B cell (primary cell): ENCODE results near the gene SPATA3. TPM values are rescaled to one million over a fixed set of nuclear protein-coding genes. Genes with fewer than 3 reads are reported as not detected.

ENCODE experiments used
- ATAC-seq: fragments of 200-7000 bp; cut with Tn5 transposase; one replicate; pipeline ENCODE4 v1.10.0; 2021; ENCODE audit warnings: low read depth, mild to moderate bottlenecking, moderate number of reproducible peaks, moderate library complexity
- CTCF ChIA-PET: fragments of 350-600 bp; sonication (Branson Sonifier 250); formaldehyde crosslinking; loops from one replicate; lab custom pipeline; 2021; ENCODE audit warnings: antibody characterized with exemption, inconsistent platforms; lab: Charles Lee
- POLR2A ChIA-PET: fragments of 350-600 bp; sonication (Branson Sonifier 250); formaldehyde crosslinking; loops from one replicate; lab custom pipeline; 2021; ENCODE audit warnings: antibody characterized with exemption; lab: Charles Lee
- DNase-seq: peaks from one replicate; pipeline ENCODE4 v3.0.0; 2013
- H2AFZ ChIP-seq: 2 replicates; pipeline ENCODE4 v1.6.1; 2012; ENCODE audit warnings: mild to moderate bottlenecking, low read depth, low read length; ENCODE audit not compliant: insufficient read depth, poor library complexity, severe bottlenecking
- H3K27ac ChIP-seq, 2 donors: 1 replicate in 1 of 2; 2 replicates in 1 of 2; pipeline ENCODE4 v1.5.1; 2012 to 2013; ENCODE audit warnings: low read length in 2 of 2, mild to moderate bottlenecking in 2 of 2, moderate library complexity in 1 of 2
- H3K27me3 ChIP-seq, 4 experiments: fragments of 200-600 bp in 1 of 4; sonication (generic) in 1 of 4; replicated peaks in 1 of 4; 1 replicate in 2 of 4; 2 replicates in 2 of 4; pipeline versions ENCODE4 v1.6.1 to v1.7.0; 2013 to 2016; ENCODE audit warnings: low read length in 3 of 4, mild to moderate bottlenecking in 2 of 4, mixed read lengths in 1 of 4, moderate library complexity in 1 of 4; ENCODE audit not compliant: insufficient read depth in 4 of 4, control insufficient read depth in 3 of 4; ENCODE audit errors: control extremely low read depth in 1 of 4
- H3K36me3 ChIP-seq, 2 experiments: replicated peaks in 1 of 2; 1 replicate in 1 of 2; 2 replicates in 1 of 2; pipeline versions ENCODE4 v1.6.1 to v1.7.1; 2013; ENCODE audit warnings: low read length in 1 of 2; ENCODE audit not compliant: insufficient read depth in 2 of 2, control insufficient read depth in 1 of 2; ENCODE audit errors: control extremely low read depth in 1 of 2, extremely low read depth in 1 of 2
- H3K4me1 ChIP-seq, 2 donors: fragments of 200-600 bp in 1 of 2; sonication (generic) in 1 of 2; 1 replicate in 1 of 2; 2 replicates in 1 of 2; pipeline versions ENCODE4 v1.5.1 to v1.6.1; 2013 to 2017; ENCODE audit warnings: low read length in 2 of 2; ENCODE audit not compliant: control insufficient read depth in 2 of 2, insufficient read depth in 2 of 2
- H3K4me2 ChIP-seq: replicated peaks from 2 replicates; pipeline ENCODE3; 2012; ENCODE audit warnings: mild to moderate bottlenecking, low read depth, low read length; ENCODE audit not compliant: poor library complexity, severe bottlenecking
- H3K4me3 ChIP-seq, 5 experiments: fragments of 200-600 bp in 1 of 5; sonication (generic) in 1 of 5; 1 replicate in 3 of 5; 2 replicates in 2 of 5; pipeline versions ENCODE4 v1.5.1 to v1.7.0; 2011 to 2016; ENCODE audit warnings: low read length in 4 of 5, mild to moderate bottlenecking in 4 of 5, low read depth in 2 of 5, control low read depth in 1 of 5, moderate library complexity in 1 of 5; ENCODE audit not compliant: insufficient read depth in 1 of 5; ENCODE audit errors: control extremely low read depth in 1 of 5, extremely low read depth in 1 of 5
- H3K79me2 ChIP-seq: fragments of 200-600 bp; sonication (generic); one replicate; pipeline ENCODE4 v1.6.0; 2016; ENCODE audit warnings: low read length; ENCODE audit not compliant: control insufficient read depth, insufficient read depth
- H3K9ac ChIP-seq: fragments of 200-600 bp; sonication (generic); 2 replicates; pipeline ENCODE4 v1.6.1; 2017; ENCODE audit warnings: mild to moderate bottlenecking, low read length, moderate library complexity
- H3K9me3 ChIP-seq, 3 donors: one replicate each; pipeline versions ENCODE4 v1.6.1 to v1.7.1; 2013; ENCODE audit warnings: low read length in 2 of 3; ENCODE audit not compliant: control insufficient read depth in 2 of 3, insufficient read depth in 1 of 3; ENCODE audit errors: control extremely low read depth in 1 of 3
- H4K20me1 ChIP-seq: 2 replicates; pipeline ENCODE4 v1.6.0; 2012; ENCODE audit warnings: mild to moderate bottlenecking, low read length; ENCODE audit not compliant: insufficient read depth, control insufficient read depth, poor library complexity, severe bottlenecking
- H3K27ac Mint-ChIP-seq: one replicate; pipeline ENCODE4 v1.8.0; 2021; ENCODE audit warnings: mixed read lengths
- H3K27me3 Mint-ChIP-seq: one replicate; pipeline ENCODE4 v1.8.0; 2021; ENCODE audit warnings: mixed read lengths
- H3K4me1 Mint-ChIP-seq: one replicate; pipeline ENCODE4 v1.8.0; 2021; ENCODE audit warnings: mixed read lengths
- H3K4me3 Mint-ChIP-seq: one replicate; pipeline ENCODE4 v1.8.0; 2021; ENCODE audit warnings: mixed read lengths
- H3K9me3 Mint-ChIP-seq: one replicate; pipeline ENCODE4 v1.8.0; 2022; ENCODE audit warnings: mixed read lengths; ENCODE audit not compliant: insufficient read depth
- CTCF ChIP-seq: fragments of 200-600 bp; IDR thresholded peaks from one replicate; pipeline ENCODE4 v1.8.0; 2022; ENCODE audit warnings: antibody characterized with exemption, mild to moderate bottlenecking
- EZH2 ChIP-seq: IDR thresholded peaks from 2 replicates; pipeline ENCODE4 v1.6.1; 2012; ENCODE audit warnings: borderline replicate concordance, low read depth, mild to moderate bottlenecking, moderate library complexity, low read length; ENCODE audit not compliant: insufficient read depth, poor library complexity, severe bottlenecking
- WGBS: methylation state at CpG from one replicate; pipeline ENCODE4 v1.1.5; 2013; ENCODE audit warnings: missing lambda C conversion rate; ENCODE audit not compliant: insufficient coverage; 5-methylcytosine and 5-hydroxymethylcytosine counted together
- intact Hi-C: fragments of 100-400 bp; cut with micrococcal nuclease; formaldehyde crosslinking; loops from one replicate; pipeline ENCODE4 v1.10.0; 2022
- polyA plus RNA-seq: library from polyadenylated mRNA; depleted of rRNA; stranded (reverse); fragments of >200 nt; gene quantifications from 2 replicates; pipeline ENCODE4 v1.2.3, GENCODE V29; 2012
- total RNA-seq, 2 donors: library from RNA; stranded (reverse); fragments of 120-200 nt in 1 of 2; gene quantifications; 1 replicate in 1 of 2; 2 replicates in 1 of 2; pipeline versions ENCODE4 v1.2.3 to v1.2.4, GENCODE V29; 2013 to 2022

SPATA3 gene
- total and polyA plus RNA-seq, 2 donors (not counting 1 experiment from before 2014, with no cell fraction given): not detected

GRCh38 chr2:231043796-231044195, 47.9 kb downstream of the SPATA3 start:
- Histone ChIP-seq H4K20me1 (no peaks in the 10 kb centered on the region), H3K9me3 (no peaks in the 10 kb centered on the region), H3K4me1 (no peaks in the 10 kb centered on the region), H3K4me2 (no peak overlapping the region), H2AFZ (no peak overlapping the region), H3K4me3 (no peak overlapping the region), H3K27ac (no peak overlapping the region), H3K27me3 (peaks cover 0 to 35% (median 6%) of the 10 kb centered on the region in 4 experiments), H3K79me2 (no peaks in the 10 kb centered on the region), H3K9ac (no peak overlapping the region), H3K36me3 (no peaks in the 10 kb centered on the region)
- H3K4me3 Mint-ChIP-seq: no peak overlapping the region
- no peaks in the 10 kb centered on the region for H3K9me3 Mint-ChIP-seq
- WGBS: no CpG with 5 or more reads among the region's 4 CpGs
- no peak for DNase-seq
- no peak overlapping the region for H3K27ac Mint-ChIP-seq
- no peak for ATAC-seq
- CTCF ChIA-PET: interaction anchor here (1.5 kb wide), 1 partner anchor 9 kb away, joined by 9 read pairs; no protein-coding TSS in a partner anchor
- TF ChIP-seq CTCF: no peak
- no peak for TF ChIP-seq EZH2
- POLR2A ChIA-PET: interaction anchor here (0.6 kb wide), 1 partner anchor 420 kb away, joined by 3 read pairs; the partner anchor contains the start of gene NCL
- intact Hi-C loops: no loop called here
- H3K27me3 Mint-ChIP-seq: peaks cover 42% of the 10 kb centered on the region
- H3K4me1 Mint-ChIP-seq: no peaks in the 10 kb centered on the region

- no peaks in the 10 kb centered on the region for H4K20me1 ChIP-seq
- Mint-ChIP-seq H3K4me3 (no peak overlapping the region), H3K4me1 (no peaks in the 10 kb centered on the region), H3K9me3 (no peaks in the 10 kb centered on the region), H3K27ac (no peak overlapping the region), H3K27me3 (peaks cover 23% of the 10 kb centered on the region)
- no peaks in the 10 kb centered on the region for H3K4me1 ChIP-seq
- CTCF ChIA-PET: interaction anchor here (0.9 kb wide), 1 partner anchor 11 kb away, joined by 3 read pairs; no protein-coding TSS in a partner anchor
- H3K4me3 ChIP-seq: no peak overlapping the region
- DNase-seq (no peak), ATAC-seq (no peak)
- intact Hi-C loops: no loop called here
- H3K36me3 ChIP-seq: no peaks in the 10 kb centered on the region
- no peak overlapping the region for H3K27ac ChIP-seq
- H3K9me3 ChIP-seq: no peaks in the 10 kb centered on the region
- H3K9ac ChIP-seq: no peak overlapping the region
- POLR2A ChIA-PET: no interaction called here
- TF ChIP-seq CTCF (no peak), EZH2 (no peak)
- no peaks in the 10 kb centered on the region for H3K79me2 ChIP-seq
- 94% methylated on average over 5 of the region's 5 CpGs for WGBS
- H3K27me3 ChIP-seq: peaks cover 0 to 33% (median 4%) of the 10 kb centered on the region in 4 experiments
- no peak overlapping the region for H2AFZ ChIP-seq
- H3K4me2 ChIP-seq: no peak overlapping the region
Measured at GRCh38 chr2:231046916-231047273, 51.0 kb downstream of the SPATA3 start.
